ENCODE measurements around the gene KAT2A.

KAT2A gene

DNA sequence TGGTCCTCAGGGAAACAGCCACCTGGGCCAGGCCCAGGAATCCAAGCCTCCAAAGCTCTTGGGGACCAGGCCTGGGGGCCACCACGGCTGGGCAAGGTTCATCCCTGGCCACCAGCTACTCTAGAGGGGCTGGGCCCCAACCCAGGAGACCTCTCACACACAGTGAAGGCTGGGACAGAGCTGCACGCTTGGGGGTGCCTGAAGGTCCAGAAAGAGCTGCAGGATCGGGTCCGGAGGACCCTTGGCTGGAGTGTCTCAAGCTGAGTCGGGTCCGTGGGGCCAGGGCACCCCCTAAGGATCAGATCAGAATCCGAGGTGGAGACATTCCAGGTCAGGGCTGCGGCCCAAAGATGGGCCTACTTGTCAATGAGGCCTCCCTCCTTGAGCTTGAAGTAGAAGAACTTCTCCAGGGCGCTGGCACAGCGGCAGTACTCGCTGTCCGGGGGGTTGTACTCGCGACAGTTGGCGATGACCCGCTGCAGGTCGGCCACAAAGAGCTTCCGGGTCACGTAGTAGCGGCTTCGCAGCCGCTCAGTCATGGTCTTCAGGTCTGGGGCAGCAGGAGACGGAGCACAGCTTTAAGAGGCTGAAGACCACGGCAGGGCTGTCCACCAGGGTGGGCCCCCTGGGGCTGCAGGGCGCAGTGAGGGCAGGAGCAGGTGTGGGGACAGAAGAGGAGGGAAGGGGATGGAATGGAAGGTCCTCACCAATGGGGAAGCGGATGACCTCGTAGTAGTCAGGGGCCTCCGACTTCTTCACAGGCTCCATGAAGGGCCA lies 7.7 kb downstream of the KAT2A start:
- no peak overlapping the region for H3K4me3 Mint-ChIP-seq
- H3K27ac Mint-ChIP-seq, result peak overlapping the region; percentile 21
- DNase-seq (ENCODE audit: low spot score in 2 of 2), result no peak
- H3K9me3 Mint-ChIP-seq, result no peaks in the 10 kb centered on the region
- no peak for ATAC-seq (ENCODE audit: low read depth)
- peaks cover 14% of the 10 kb centered on the region for H3K36me3 Mint-ChIP-seq
- H3K4me1 Mint-ChIP-seq, result peaks cover 39% of the 10 kb centered on the region
- no peaks in the 10 kb centered on the region for H3K27me3 Mint-ChIP-seq

DNA sequence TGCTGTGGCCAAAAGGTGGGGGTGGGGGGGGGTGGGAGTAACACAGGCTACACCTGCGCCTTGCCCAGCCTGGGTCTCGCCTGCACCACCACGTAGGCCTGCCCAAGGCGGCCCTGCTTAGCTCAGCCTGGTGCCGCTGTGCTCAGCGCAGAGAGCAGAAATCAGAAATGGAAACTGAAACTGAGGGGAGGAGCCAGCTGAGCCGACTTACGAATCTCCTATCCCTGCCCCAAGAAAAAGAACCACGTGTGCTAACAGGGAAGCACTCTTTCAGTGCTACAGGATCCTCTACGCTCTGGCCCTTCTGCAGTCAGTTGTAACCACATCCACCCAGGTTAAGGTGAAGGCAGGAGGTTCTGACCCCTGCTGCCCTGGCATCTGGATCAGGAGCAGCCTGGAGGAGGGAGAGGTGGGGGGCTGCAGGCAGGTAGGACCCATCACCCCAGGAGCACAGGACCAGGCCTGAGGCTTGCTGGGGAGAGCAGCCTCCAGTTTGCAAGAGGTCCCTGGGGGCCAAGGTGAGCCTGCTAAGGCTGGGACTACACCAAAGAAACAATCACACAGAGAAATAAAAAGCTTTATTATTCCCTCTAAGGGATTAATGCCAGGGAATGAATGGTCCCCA lies 8.5 kb downstream of the KAT2A start, which contains the start of gene DHX58:
Gene DHX58, minus strand, starts transcription at position 163 of the 625 bp plus-strand sequence. CDS start 822 bp downstream, outside the sequence.
- ATAC-seq (ENCODE audit: low read depth), result peak; percentile 67
- H3K27ac Mint-ChIP-seq, result peak within 1 kb of the TSS; percentile 89
- peak within 1 kb of the TSS; percentile 87 for H3K4me3 Mint-ChIP-seq
- DNase-seq (ENCODE audit: low spot score in 2 of 2), result peak in 1 of 2 donors; percentile 79
- H3K4me1 Mint-ChIP-seq, result peaks cover 44% of the 10 kb centered on the region
- H3K27me3 Mint-ChIP-seq, result no peaks in the 10 kb centered on the region
- no peaks in the 10 kb centered on the region for H3K9me3 Mint-ChIP-seq
- peaks cover 14% of the 10 kb centered on the region for H3K36me3 Mint-ChIP-seq

DNA sequence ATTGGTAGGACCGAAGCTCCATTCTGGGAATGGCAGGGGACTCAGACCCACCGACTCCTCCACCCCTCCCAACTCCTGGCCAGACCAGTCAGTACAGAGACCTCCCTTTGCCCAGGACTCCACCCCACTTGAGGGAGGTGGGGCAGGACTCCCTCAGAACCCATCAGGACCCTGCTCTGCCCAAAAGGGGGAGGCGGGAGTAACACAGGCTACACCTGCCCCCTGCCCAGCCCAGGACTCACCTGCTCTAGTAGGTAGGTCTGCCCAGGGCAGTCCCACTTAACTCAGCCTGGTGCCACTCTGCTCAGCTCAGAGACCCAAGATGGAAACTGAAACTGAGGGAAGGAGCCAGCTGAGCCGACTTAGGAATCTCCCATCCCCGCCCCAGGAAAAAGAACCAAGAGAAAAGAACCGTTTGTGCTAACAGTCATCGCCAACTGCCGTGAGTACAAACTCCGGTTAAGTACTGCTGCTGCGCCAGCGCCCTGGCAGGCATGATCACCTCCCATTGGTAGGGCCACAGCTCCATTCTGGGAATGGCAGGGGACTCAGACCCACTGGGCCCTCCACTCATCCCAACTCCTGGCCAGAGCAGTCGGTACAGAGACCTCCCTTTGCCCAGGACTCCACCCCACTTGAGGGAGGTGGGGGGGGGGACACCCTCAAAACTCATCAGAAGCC lies 9.2 kb downstream of the KAT2A start:
- H3K27me3 Mint-ChIP-seq, result no peaks in the 10 kb centered on the region
- peaks cover 12% of the 10 kb centered on the region for H3K36me3 Mint-ChIP-seq
- H3K27ac Mint-ChIP-seq, result peak overlapping the region; percentile 89
- no peak for DNase-seq (ENCODE audit: low spot score in 2 of 2)
- peaks cover 42% of the 10 kb centered on the region for H3K4me1 Mint-ChIP-seq
- no peaks in the 10 kb centered on the region for H3K9me3 Mint-ChIP-seq
- ATAC-seq (ENCODE audit: low read depth), result no peak
- H3K4me3 Mint-ChIP-seq, result peak overlapping the region; percentile 87

DNA sequence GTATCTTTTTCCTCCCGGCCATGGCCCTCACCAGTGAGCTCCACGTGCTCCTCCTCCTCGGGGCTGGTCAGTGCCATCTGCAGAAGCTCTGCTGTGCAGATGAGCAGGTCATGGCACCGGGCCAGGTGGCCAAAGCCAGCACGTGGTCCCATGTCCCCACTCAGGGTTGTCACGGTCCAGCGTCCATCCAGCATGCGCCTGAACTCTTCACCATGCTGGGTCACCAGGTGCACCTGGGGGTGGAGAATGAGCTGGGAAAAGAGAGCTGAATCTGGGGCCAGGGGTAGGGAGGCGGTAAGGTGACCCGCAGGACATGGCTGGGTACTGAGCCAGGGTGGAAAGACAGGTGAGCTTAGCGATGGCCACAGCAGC lies 9.9 kb downstream of the KAT2A start:
- Mint-ChIP-seq H3K4me1 (peaks cover 37% of the 10 kb centered on the region), H3K36me3 (peaks cover 9% of the 10 kb centered on the region), H3K27me3 (no peaks in the 10 kb centered on the region)

DNA sequence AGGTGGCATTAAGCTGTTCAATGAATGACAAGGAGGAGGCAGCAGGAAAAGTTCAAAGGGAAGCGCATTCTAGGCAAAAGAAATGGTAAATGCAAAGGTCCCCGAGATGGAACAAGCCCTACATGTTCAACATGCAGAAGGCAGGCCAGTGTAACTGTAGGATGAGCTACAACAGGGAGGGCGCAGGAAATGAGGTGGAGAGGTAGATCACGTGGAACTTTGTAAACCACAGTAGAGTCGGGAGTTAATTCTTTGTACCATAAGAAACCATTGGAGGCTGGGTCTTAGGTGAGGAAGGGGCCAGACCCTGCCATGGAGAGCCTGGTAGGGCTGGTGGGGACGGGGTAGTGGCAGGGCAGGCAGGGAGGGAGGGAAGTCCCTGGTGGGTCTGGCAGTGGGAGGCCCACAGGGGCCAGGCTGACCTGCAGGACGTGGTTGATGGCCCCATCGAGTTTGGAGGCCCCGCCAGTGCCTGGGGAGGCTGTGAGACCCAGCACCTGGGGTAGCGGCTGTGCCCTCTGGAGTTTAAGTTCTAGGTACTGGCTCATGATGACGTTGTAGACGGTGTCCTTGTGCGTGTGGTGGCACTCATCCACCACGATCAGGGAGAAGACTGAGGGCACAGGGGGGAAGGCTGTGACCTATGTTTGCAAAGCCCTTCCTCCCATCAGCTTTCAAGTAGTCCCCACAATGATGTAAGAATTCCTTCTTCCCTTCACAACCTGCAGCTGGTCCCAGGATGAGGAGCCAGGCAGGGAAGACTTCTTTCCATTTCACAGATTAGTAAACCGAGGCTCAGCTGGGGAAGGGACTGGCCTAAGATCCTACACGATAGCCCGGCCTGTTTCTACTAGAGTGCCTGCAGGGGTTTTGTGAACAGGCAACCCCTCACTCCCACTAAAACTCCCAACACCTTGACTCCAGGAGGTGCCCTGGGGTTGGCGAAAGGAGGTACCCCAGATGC lies 10.6 kb downstream of the KAT2A start:
- peaks cover 9% of the 10 kb centered on the region for H3K36me3 Mint-ChIP-seq
- H3K4me1 Mint-ChIP-seq, result peaks cover 35% of the 10 kb centered on the region

More for the DNA sequence above, 9.9 kb downstream of the KAT2A start:
- ATAC-seq (ENCODE audit: low read depth) (no peak), DNase-seq (ENCODE audit: low spot score in 2 of 2) (no peak)
- Mint-ChIP-seq H3K4me3 (peak overlapping the region; percentile 32), H3K27ac (no peak overlapping the region), H3K9me3 (no peaks in the 10 kb centered on the region)

DNA sequence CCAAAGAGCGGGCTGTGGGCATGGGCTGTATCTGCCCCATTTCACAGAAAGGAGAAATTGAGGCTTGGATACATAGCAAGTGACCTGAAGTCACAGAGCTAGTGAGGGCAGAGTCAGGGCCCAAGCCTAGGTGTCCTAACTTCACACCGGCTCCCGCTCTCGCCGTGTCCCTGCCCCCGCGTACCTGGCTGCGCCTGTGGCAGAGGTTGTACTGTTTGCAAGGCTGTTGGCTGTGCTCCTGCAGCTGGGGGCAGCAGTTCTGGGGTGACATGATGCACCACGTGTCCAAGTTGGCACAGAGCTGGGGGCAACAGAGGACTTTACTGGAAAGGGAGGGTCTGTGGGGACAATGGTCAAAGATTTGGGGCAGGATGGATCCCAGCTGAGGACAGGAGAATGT lies 12.1 kb downstream of the KAT2A start:
- no peaks in the 10 kb centered on the region for H3K9me3 Mint-ChIP-seq
- no peak overlapping the region for H3K27ac Mint-ChIP-seq
- no peak overlapping the region for H3K4me3 Mint-ChIP-seq
- no peaks in the 10 kb centered on the region for H3K27me3 Mint-ChIP-seq
- peaks cover 7% of the 10 kb centered on the region for H3K36me3 Mint-ChIP-seq
- no peak for ATAC-seq (ENCODE audit: low read depth)
- H3K4me1 Mint-ChIP-seq, result peaks cover 25% of the 10 kb centered on the region
- no peak for DNase-seq (ENCODE audit: low spot score in 2 of 2)

More for the DNA sequence above, 10.6 kb downstream of the KAT2A start:
- Mint-ChIP-seq H3K9me3 (no peaks in the 10 kb centered on the region), H3K4me3 (peak overlapping the region; percentile 21), H3K27me3 (no peaks in the 10 kb centered on the region), H3K27ac (peak overlapping the region; percentile 5)
- no peak for ATAC-seq (ENCODE audit: low read depth)
- DNase-seq (ENCODE audit: low spot score in 2 of 2), result no peak

DNA sequence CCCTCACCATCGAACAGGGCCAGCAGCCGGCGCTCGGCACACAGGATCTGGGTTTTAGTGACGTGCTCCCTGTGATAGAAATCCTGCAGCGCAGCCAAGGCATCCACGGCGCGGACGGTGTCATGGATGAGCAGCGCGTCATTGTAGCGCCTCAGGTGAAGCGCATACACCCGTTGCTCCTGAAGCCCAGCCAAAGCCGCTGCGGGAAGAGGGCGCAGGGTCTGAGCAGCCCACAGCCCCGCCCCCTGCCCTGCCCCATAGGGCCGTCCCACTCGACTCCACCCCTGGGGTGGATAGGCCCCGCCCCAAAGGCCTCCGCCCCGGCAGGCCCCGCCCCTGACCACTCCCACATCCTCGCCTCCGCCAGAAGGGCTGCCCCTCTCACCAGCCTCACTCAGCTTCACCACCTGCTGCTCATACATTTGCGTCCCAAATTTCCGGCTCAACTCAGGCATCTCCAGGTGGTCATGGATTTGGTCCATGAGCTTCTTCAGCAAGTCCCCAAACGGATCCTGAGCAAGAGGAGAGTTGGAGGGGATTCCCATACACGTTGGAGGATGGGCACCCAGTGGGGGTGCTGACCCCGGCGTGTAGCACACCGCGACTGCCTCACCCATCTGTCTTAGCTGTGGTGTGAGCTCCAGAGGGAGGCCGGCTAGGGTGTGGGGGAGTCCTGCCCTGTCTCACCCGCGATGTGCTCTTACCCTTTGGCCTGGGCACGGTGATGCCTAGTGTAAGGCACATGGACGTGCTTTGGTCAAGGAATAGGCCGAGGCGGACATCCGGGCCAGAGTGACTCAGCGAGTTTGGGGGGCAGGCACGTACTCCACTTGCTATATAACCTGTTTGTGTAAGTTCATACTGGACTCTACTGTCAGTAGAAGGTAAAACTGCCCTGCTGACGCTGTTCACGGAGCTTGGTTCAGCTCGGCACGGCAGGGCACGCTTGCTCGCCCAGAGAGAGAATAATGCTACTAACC lies 13.3 kb downstream of the KAT2A start:
- H3K36me3 Mint-ChIP-seq, result peaks cover 7% of the 10 kb centered on the region
- DNase-seq (ENCODE audit: low spot score in 2 of 2), result peak; percentile 90 to 91
- no peaks in the 10 kb centered on the region for H3K9me3 Mint-ChIP-seq
- peak overlapping the region; percentile 50 for H3K4me3 Mint-ChIP-seq
- H3K27ac Mint-ChIP-seq, result no peak overlapping the region
- no peaks in the 10 kb centered on the region for H3K27me3 Mint-ChIP-seq
- H3K4me1 Mint-ChIP-seq, result peaks cover 22% of the 10 kb centered on the region
- ATAC-seq (ENCODE audit: low read depth), result peak; percentile 84

DNA sequence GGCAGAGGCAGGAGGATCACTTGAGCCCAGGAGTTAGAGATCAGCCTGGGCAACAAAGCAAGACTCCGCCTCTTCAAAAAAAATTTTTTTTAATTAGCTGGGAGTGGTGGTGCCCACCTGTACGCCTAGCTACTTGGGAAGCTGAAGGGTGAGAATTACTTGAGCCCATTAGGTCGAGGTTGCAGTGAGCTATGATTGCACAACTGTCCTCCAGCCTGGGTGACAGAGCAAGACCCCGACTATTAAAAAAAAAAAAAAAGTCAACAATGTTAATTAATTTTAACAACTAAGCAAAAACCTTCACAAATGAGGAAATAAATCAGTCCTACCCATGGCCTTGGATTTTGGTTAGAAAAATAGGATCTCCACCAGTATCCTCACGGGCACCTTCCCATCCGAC lies 14.0 kb downstream of the KAT2A start:
- no peak for DNase-seq (ENCODE audit: low spot score in 2 of 2)
- Mint-ChIP-seq H3K4me1 (peaks cover 21% of the 10 kb centered on the region), H3K27me3 (no peaks in the 10 kb centered on the region), H3K9me3 (no peaks in the 10 kb centered on the region), H3K27ac (no peak overlapping the region), H3K36me3 (peaks cover 7% of the 10 kb centered on the region), H3K4me3 (peak overlapping the region; percentile 50)
- no peak for ATAC-seq (ENCODE audit: low read depth)

DNA sequence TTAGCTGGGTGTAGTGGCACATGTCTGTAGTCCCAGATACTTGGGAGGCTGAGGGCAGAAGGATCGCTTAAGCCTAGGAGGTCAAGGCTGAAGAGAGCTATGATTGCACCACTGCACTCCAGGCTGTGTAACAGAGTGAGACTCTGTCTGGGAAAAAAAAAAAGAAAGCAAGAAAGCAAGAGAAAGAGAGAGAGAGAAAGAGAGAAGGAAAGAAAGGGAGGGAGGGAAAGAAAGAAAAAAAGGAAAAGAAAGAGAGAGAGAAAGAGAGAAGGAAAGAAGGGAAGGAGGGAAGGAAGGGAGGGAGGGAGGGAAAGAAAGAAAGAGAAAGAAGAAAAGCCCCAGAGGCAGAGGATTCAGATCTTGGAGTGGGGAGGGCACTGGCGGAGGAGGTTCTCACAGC lies 15.2 kb downstream of the KAT2A start:
- no peak for ATAC-seq (ENCODE audit: low read depth)
- H3K9me3 Mint-ChIP-seq, result no peaks in the 10 kb centered on the region

DNA sequence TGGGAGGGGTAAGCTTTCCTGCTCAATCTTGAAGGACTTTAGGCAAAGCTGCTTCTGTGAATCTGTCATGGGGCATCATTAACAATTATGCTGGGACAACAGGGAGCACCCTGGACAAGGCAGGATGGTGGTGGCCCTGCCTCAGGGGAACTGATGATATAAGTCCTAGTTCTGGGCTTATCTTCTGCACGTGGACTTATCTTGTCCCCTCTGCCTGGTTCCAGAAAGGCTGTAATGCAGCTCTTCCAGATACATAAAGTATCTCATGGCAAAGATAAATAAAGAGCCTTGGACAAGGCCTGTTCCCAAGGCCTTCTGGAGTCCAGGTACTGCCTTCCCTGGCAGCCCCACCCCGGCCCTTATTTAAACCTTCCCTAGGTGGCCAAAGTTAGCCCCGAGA lies 16.9 kb downstream of the KAT2A start:
- Mint-ChIP-seq H3K36me3 (peaks cover 1% of the 10 kb centered on the region), H3K4me3 (no peak overlapping the region), H3K27ac (no peak overlapping the region), H3K4me1 (peaks cover 14% of the 10 kb centered on the region), H3K9me3 (no peaks in the 10 kb centered on the region), H3K27me3 (no peaks in the 10 kb centered on the region)
- ATAC-seq (ENCODE audit: low read depth) (no peak), DNase-seq (ENCODE audit: low spot score in 2 of 2) (no peak)

More for the DNA sequence above, 15.2 kb downstream of the KAT2A start:
- no peak for DNase-seq (ENCODE audit: low spot score in 2 of 2)
- Mint-ChIP-seq H3K27ac (no peak overlapping the region), H3K27me3 (no peaks in the 10 kb centered on the region), H3K4me3 (peak overlapping the region; percentile 22), H3K36me3 (peaks cover 7% of the 10 kb centered on the region), H3K4me1 (peaks cover 22% of the 10 kb centered on the region)

DNA sequence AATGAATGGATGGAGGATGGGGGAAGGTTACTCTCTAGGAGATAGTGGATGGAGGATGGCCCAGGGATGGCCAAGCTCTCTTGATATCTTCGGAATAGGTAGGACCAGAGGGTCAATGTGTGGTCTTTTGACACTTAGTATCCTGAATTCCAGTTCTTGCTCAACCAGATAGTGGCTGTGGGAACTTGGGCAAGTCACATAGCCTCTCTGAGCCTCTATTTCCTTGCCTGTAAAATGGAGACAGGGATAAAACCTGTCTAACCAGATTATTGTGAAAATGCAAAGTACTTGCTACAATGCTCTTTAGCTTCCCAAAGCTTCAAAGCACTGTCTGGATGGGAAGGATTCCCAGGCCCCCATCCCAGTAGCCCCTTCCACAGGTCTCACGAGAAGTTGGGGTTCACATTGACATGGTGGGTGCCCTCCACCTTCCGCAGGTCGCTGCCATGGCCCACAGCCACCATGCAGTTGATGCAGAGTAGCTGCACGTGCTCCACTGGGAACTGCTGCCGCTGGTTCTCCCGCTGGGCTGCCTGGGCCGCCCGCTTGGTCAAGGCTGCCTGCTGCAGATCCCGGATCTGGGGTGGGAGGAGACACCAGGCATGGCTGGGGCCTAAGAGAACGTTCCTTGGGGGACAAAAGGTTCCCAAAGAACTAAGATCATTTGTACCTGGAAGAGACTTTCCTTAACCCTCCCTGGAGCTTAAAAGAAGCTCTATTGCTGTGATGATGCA lies 17.8 kb downstream of the KAT2A start:
- H3K27ac Mint-ChIP-seq, result no peak overlapping the region
- no peak for ATAC-seq (ENCODE audit: low read depth)

More for the DNA sequence above, 17.8 kb downstream of the KAT2A start:
- H3K27me3 Mint-ChIP-seq, result no peaks in the 10 kb centered on the region
- H3K4me1 Mint-ChIP-seq, result peaks cover 12% of the 10 kb centered on the region
- H3K36me3 Mint-ChIP-seq, result no peaks in the 10 kb centered on the region
- no peak overlapping the region for H3K4me3 Mint-ChIP-seq
- H3K9me3 Mint-ChIP-seq, result no peaks in the 10 kb centered on the region
- no peak for DNase-seq (ENCODE audit: low spot score in 2 of 2)
